ENCODE data around the gene ABLIM1.

The ABLIM1 gene

DNA sequence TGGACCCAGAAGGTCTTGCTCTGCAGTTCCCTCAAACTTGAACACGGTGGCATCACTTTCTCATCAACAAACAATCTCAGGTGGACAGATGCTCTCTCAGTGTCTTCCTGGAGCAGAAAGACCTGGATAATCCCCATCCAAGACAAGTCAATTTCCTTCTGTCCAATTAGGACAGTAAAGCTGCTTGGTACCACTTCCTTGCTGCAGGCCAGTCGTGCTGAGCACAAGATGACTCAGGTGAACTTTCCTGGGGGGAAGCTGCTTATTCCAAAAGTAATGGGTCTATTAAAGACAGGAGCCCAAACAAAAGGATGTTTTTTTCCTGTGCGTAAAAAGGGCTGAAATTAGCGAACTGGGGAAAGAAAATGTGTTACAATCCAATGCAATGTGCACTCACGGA is 146.2 kb downstream of the ABLIM1 start:
- Histone ChIP-seq H2AFZ (ENCODE audit: low read length) (no peak overlapping the region), H3K27me3 (replicated peaks; ENCODE audit: insufficient read depth, low read length) (no peaks in the 10 kb centered on the region), H3K4me2 (ENCODE audit: low read depth, low read length) (no peak overlapping the region), H3K9me3 (replicated peaks; ENCODE audit: insufficient read depth, low read length) (no peaks in the 10 kb centered on the region), H3K4me1 (ENCODE audit: low read length) (peaks cover 3% of the 10 kb centered on the region; the same call in 1 of the 2 replicates), H3F3A (ENCODE audit: insufficient read depth, low read length) (no peaks in the 10 kb centered on the region), H3K9ac (ENCODE audit: low read length) (no peak overlapping the region), H4K20me1 (ENCODE audit: insufficient read depth, low read length) (no peaks in the 10 kb centered on the region), H3K79me2 (ENCODE audit: low read length) (no peaks in the 10 kb centered on the region), H3K4me3 (ENCODE audit: low read length) (no peak overlapping the region), H3K9me2 (replicated peaks; ENCODE audit: insufficient read depth, low read length) (no peaks in the 10 kb centered on the region), H3K27ac (ENCODE audit: low read length) (no peak overlapping the region), H3K36me3 (replicated peaks; ENCODE audit: insufficient read depth, low read length) (no peaks in the 10 kb centered on the region)
- TF ChIP-seq EZH2phosphoT487 (IDR thresholded peaks at IDR 0.05; ENCODE audit: low read length), result no peak
- TF ChIP-seq, protein P1, sequence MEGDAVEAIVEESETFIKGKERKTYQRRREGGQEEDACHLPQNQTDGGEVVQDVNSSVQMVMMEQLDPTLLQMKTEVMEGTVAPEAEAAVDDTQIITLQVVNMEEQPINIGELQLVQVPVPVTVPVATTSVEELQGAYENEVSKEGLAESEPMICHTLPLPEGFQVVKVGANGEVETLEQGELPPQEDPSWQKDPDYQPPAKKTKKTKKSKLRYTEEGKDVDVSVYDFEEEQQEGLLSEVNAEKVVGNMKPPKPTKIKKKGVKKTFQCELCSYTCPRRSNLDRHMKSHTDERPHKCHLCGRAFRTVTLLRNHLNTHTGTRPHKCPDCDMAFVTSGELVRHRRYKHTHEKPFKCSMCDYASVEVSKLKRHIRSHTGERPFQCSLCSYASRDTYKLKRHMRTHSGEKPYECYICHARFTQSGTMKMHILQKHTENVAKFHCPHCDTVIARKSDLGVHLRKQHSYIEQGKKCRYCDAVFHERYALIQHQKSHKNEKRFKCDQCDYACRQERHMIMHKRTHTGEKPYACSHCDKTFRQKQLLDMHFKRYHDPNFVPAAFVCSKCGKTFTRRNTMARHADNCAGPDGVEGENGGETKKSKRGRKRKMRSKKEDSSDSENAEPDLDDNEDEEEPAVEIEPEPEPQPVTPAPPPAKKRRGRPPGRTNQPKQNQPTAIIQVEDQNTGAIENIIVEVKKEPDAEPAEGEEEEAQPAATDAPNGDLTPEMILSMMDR (IDR thresholded peaks at IDR 0.05; ENCODE audit: low read length), result no peak
- no peak for TF ChIP-seq EZH2 (optimal IDR thresholded peaks at IDR 0.05; ENCODE audit: low read depth, low read length)
- DNase-seq, result no peak

DNA sequence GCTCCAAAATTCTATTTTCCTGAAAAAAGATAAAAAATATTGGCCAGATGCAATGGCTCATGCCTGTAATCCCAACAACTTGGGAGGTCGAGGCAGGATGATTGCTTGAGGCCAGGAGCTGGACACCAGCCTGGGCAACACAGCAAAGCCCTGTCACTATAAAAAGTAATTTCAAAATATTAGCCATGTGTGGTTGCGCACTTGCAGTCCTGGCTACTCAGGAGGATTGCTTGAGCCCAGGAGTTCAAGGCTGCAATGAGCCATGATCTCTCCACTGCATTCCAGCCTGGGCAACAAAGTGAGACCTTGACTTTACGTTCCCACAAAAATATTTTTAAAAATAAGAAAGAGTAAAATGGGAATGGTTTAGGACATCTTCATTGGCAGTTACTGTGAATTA is 149.7 kb downstream of the ABLIM1 start:
- no peaks in the 10 kb centered on the region for H3F3A ChIP-seq (ENCODE audit: insufficient read depth, low read length)
- H3K27me3 ChIP-seq (replicated peaks; ENCODE audit: insufficient read depth, low read length), result no peaks in the 10 kb centered on the region
- H3K36me3 ChIP-seq (replicated peaks; ENCODE audit: insufficient read depth, low read length), result no peaks in the 10 kb centered on the region
- no peak for DNase-seq
- no peak overlapping the region for H3K4me3 ChIP-seq (ENCODE audit: low read length)
- no peak overlapping the region for H3K27ac ChIP-seq (ENCODE audit: low read length)
- no peak overlapping the region for H3K4me2 ChIP-seq (ENCODE audit: low read depth, low read length)
- H4K20me1 ChIP-seq (ENCODE audit: insufficient read depth, low read length), result no peaks in the 10 kb centered on the region
- TF ChIP-seq, protein P1 (IDR thresholded peaks at IDR 0.05; ENCODE audit: low read length), result no peak
- no peak for TF ChIP-seq EZH2 (optimal IDR thresholded peaks at IDR 0.05; ENCODE audit: low read depth, low read length)
- no peak for TF ChIP-seq EZH2phosphoT487 (IDR thresholded peaks at IDR 0.05; ENCODE audit: low read length)
- no peaks in the 10 kb centered on the region for H3K79me2 ChIP-seq (ENCODE audit: low read length)
- no peaks in the 10 kb centered on the region for H3K4me1 ChIP-seq (ENCODE audit: low read length)
- no peaks in the 10 kb centered on the region for H3K9me3 ChIP-seq (replicated peaks; ENCODE audit: insufficient read depth, low read length)
- no peak overlapping the region for H3K9ac ChIP-seq (ENCODE audit: low read length)
- H2AFZ ChIP-seq (ENCODE audit: low read length), result no peak overlapping the region
- no peaks in the 10 kb centered on the region for H3K9me2 ChIP-seq (replicated peaks; ENCODE audit: insufficient read depth, low read length)

DNA sequence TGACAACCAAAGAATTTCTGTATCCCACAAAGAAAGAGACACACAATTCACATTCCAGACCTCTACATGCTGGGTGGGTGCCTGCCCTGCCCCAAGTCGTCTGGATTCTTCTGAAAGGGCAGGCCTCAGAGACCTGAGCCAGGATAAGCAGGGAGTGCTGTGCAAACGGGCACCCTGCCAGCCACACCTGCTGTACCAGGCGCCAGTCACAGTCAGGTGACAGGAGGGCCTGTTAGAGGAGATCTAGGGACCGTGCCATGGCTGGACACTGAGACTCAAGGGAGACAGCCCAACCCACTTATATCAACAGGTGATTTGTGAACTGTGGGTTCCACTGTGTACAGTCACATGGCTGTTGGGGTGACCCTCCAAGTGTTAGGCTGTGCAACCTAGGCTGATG is 150.6 kb downstream of the ABLIM1 start:
- DNase-seq, result no peak
- no peak for TF ChIP-seq EZH2phosphoT487 (IDR thresholded peaks at IDR 0.05; ENCODE audit: low read length)
- TF ChIP-seq EZH2 (optimal IDR thresholded peaks at IDR 0.05; ENCODE audit: low read depth, low read length), result no peak
- TF ChIP-seq, protein P1 (IDR thresholded peaks at IDR 0.05; ENCODE audit: low read length), result no peak
- Histone ChIP-seq H3K9ac (ENCODE audit: low read length) (no peak overlapping the region), H4K20me1 (ENCODE audit: insufficient read depth, low read length) (no peaks in the 10 kb centered on the region), H3K9me2 (replicated peaks; ENCODE audit: insufficient read depth, low read length) (no peaks in the 10 kb centered on the region), H3K27ac (ENCODE audit: low read length) (no peak overlapping the region), H2AFZ (ENCODE audit: low read length) (no peak overlapping the region), H3K9me3 (replicated peaks; ENCODE audit: insufficient read depth, low read length) (no peaks in the 10 kb centered on the region), H3K79me2 (ENCODE audit: low read length) (no peaks in the 10 kb centered on the region), H3F3A (ENCODE audit: insufficient read depth, low read length) (no peaks in the 10 kb centered on the region), H3K4me1 (ENCODE audit: low read length) (no peaks in the 10 kb centered on the region), H3K4me3 (ENCODE audit: low read length) (no peak overlapping the region), H3K27me3 (replicated peaks; ENCODE audit: insufficient read depth, low read length) (no peaks in the 10 kb centered on the region), H3K36me3 (replicated peaks; ENCODE audit: insufficient read depth, low read length) (no peaks in the 10 kb centered on the region), H3K4me2 (ENCODE audit: low read depth, low read length) (no peak overlapping the region)

All from MM.1S (cell line).